IMR-90 (cell line): ENCODE results near the gene ZSWIM5.
"Not testable (repeated sequence)": the region's sequence is repeated elsewhere in the genome, so short reads cannot be mapped to it uniquely, and the experiment has no call there.

Experiments
- BHLHE40 ChIP-seq: fragments of 150-350 bp; IDR thresholded peaks from 2 replicates; pipeline ENCODE4 v1.6.1; 2016; ENCODE audit warnings: mild to moderate bottlenecking, low read depth, low read length
- CEBPB ChIP-seq: IDR thresholded peaks from 2 replicates; pipeline ENCODE4 v1.6.1; 2012; ENCODE audit warnings: low read depth, low read length, improper control_type of control experiment
- CTCF ChIP-seq: conservative IDR thresholded peaks from 2 replicates; pipeline ENCODE4 v1.5.1; 2012; ENCODE audit warnings: mild to moderate bottlenecking, low read depth, low read length, improper control_type of control experiment
- ELK1 ChIP-seq: fragments of 150-350 bp; IDR thresholded peaks from 2 replicates; pipeline ENCODE4 v1.6.1; 2016; ENCODE audit warnings: low read depth, mild to moderate bottlenecking, low read length, moderate library complexity, borderline replicate concordance
- FOS ChIP-seq: fragments of 150-350 bp; IDR thresholded peaks from 2 replicates; pipeline ENCODE4 v1.6.1; 2016; ENCODE audit warnings: low read depth, low read length
- MAZ ChIP-seq: IDR thresholded peaks from 2 replicates; pipeline ENCODE4 v1.6.1; 2012; ENCODE audit warnings: low read depth, mild to moderate bottlenecking, low read length, improper control_type of control experiment, moderate library complexity, borderline replicate concordance
- MXI1 ChIP-seq: IDR thresholded peaks from 2 replicates; pipeline ENCODE4 v1.6.1; 2012; ENCODE audit warnings: low read depth, mild to moderate bottlenecking, low read length, moderate library complexity, borderline replicate concordance
- POLR2A ChIP-seq: IDR thresholded peaks from 2 replicates; pipeline ENCODE4 v1.6.1; 2012; ENCODE audit warnings: mild to moderate bottlenecking, low read depth, low read length
- RAD21 ChIP-seq: IDR thresholded peaks from 2 replicates; pipeline ENCODE4 v1.6.1; 2012; ENCODE audit warnings: low read length, improper control_type of control experiment
- SMC3 ChIP-seq: fragments of 150-350 bp; IDR thresholded peaks from 2 replicates; pipeline ENCODE4 v1.6.1; 2016; ENCODE audit warnings: low read depth, mild to moderate bottlenecking, antibody characterized with exemption, low read length, moderate library complexity

- TF ChIP-seq CTCF, POLR2A, RAD21, CEBPB, MXI1, BHLHE40, FOS, MAZ, ELK1, SMC3: not testable (repeated sequence)
Measured at GRCh38 chr1:45223710-45224109, 17.3 kb upstream of the ZSWIM5 start.
